ENCODE measurements around the gene PARD3B.

GRCh38 chr2:205169012-205169411 is 623.7 kb downstream of the PARD3B start:
- TF ChIP-seq CTCF (IDR thresholded peaks at IDR 0.05; ENCODE audit: low read length) (no peak), EZH2 (optimal IDR thresholded peaks at IDR 0.05; ENCODE audit: low read depth, low read length) (no peak), EZH2phosphoT487 (IDR thresholded peaks at IDR 0.05; ENCODE audit: low read length) (no peak)

Measured in MM.1S (cell line).